Activated CD4-positive, alpha-beta T cell treated with anti-CD3 and anti-CD28 coated beads, Interleukin-2, amount 10 ng/mL, durations not matched to agents 7 days and 5 days (primary cell): ENCODE data around the gene ZFPM1. TPM values are rescaled to one million over a fixed set of nuclear protein-coding genes. Genes with fewer than 3 reads are reported as not detected.

Experiments
- CTCF ChIA-PET: fragments of 350-600 bp; sonication (Branson Sonifier 250); formaldehyde crosslinking; loops from one replicate; lab custom pipeline; 2021; ENCODE audit warnings: antibody characterized with exemption; lab: Charles Lee
- POLR2A ChIA-PET: fragments of 350-600 bp; sonication (Branson Sonifier 250); formaldehyde crosslinking; loops from one replicate; lab custom pipeline; 2021; ENCODE audit warnings: antibody characterized with exemption; lab: Charles Lee
- DNase-seq: peaks from one replicate; pipeline ENCODE4 v3.0.0-alpha.2; 2020
- H3K27ac Mint-ChIP-seq: one replicate; pipeline ENCODE4 v1.8.0; 2021; ENCODE audit warnings: mild to moderate bottlenecking, moderate library complexity, mixed read lengths
- H3K27me3 Mint-ChIP-seq: one replicate; pipeline ENCODE4 v1.8.0; 2021; ENCODE audit warnings: mixed read lengths
- H3K36me3 Mint-ChIP-seq: one replicate; pipeline ENCODE4 v1.8.0; 2021; ENCODE audit warnings: low read depth, mixed read lengths
- H3K4me1 Mint-ChIP-seq: one replicate; pipeline ENCODE4 v1.8.0; 2021; ENCODE audit warnings: mixed read lengths
- H3K4me3 Mint-ChIP-seq: one replicate; pipeline ENCODE4 v1.8.0; 2021; ENCODE audit warnings: mild to moderate bottlenecking, moderate library complexity, mixed read lengths
- H3K9me3 Mint-ChIP-seq: one replicate; pipeline ENCODE4 v1.8.0; 2021; ENCODE audit warnings: mixed read lengths
- total RNA-seq, 2 experiments: library from RNA; stranded (reverse); gene quantifications; one replicate each; pipeline ENCODE4 v1.2.3, GENCODE V29; 2021

The ZFPM1 gene
- total RNA-seq, 2 experiments from 2014 or later = 12.7 to 13.8 TPM

GRCh38 chr16:88412766-88413165, 40.3 kb upstream of the ZFPM1 start:
- POLR2A ChIA-PET = no interaction called here
- Mint-ChIP-seq H3K27ac (no peak overlapping the region), H3K36me3 (no peaks in the 10 kb centered on the region), H3K4me1 (peaks cover 3% of the 10 kb centered on the region), H3K4me3 (no peak overlapping the region), H3K27me3 (no peaks in the 10 kb centered on the region), H3K9me3 (no peaks in the 10 kb centered on the region)
- CTCF ChIA-PET = no interaction called here
- DNase-seq = no peak

GRCh38 chr16:88413231-88413630, 39.8 kb upstream of the ZFPM1 start:
- CTCF ChIA-PET = no interaction called here
- Mint-ChIP-seq H3K27ac (no peak overlapping the region), H3K36me3 (no peaks in the 10 kb centered on the region), H3K4me3 (no peak overlapping the region), H3K27me3 (no peaks in the 10 kb centered on the region), H3K9me3 (no peaks in the 10 kb centered on the region), H3K4me1 (no peaks in the 10 kb centered on the region)
- no peak for DNase-seq
- POLR2A ChIA-PET = no interaction called here

GRCh38 chr16:88413631-88414030, 39.4 kb upstream of the ZFPM1 start:
- Mint-ChIP-seq H3K9me3 (no peaks in the 10 kb centered on the region), H3K4me1 (no peaks in the 10 kb centered on the region), H3K27me3 (no peaks in the 10 kb centered on the region), H3K27ac (no peak overlapping the region), H3K36me3 (no peaks in the 10 kb centered on the region), H3K4me3 (no peak overlapping the region)
- POLR2A ChIA-PET = no interaction called here
- CTCF ChIA-PET = no interaction called here
- DNase-seq = no peak

GRCh38 chr16:88414521-88415380, 38.3 kb upstream of the ZFPM1 start:
- DNase-seq = no peak
- Mint-ChIP-seq H3K4me3 (no peak overlapping the region), H3K4me1 (no peaks in the 10 kb centered on the region), H3K9me3 (no peaks in the 10 kb centered on the region), H3K27me3 (no peaks in the 10 kb centered on the region), H3K36me3 (no peaks in the 10 kb centered on the region), H3K27ac (no peak overlapping the region)
- ChIA-PET CTCF (no interaction called here), POLR2A (no interaction called here)

GRCh38 chr16:88415381-88415705, 37.7 kb upstream of the ZFPM1 start:
- H3K27me3 Mint-ChIP-seq = no peaks in the 10 kb centered on the region
- POLR2A ChIA-PET = no interaction called here
- H3K9me3 Mint-ChIP-seq = no peaks in the 10 kb centered on the region
- no peaks in the 10 kb centered on the region for H3K36me3 Mint-ChIP-seq
- no peak overlapping the region for H3K27ac Mint-ChIP-seq
- DNase-seq = no peak
- H3K4me3 Mint-ChIP-seq = no peak overlapping the region
- CTCF ChIA-PET = no interaction called here
- H3K4me1 Mint-ChIP-seq = no peaks in the 10 kb centered on the region

GRCh38 chr16:88415713-88416323, 37.3 kb upstream of the ZFPM1 start:
- CTCF ChIA-PET = no interaction called here

GRCh38 chr16:88416686-88417085, 36.4 kb upstream of the ZFPM1 start:
- Mint-ChIP-seq H3K9me3 (no peaks in the 10 kb centered on the region), H3K4me3 (no peak overlapping the region), H3K4me1 (no peaks in the 10 kb centered on the region), H3K27me3 (no peaks in the 10 kb centered on the region), H3K27ac (no peak overlapping the region), H3K36me3 (no peaks in the 10 kb centered on the region)
- ChIA-PET CTCF (no interaction called here), POLR2A (no interaction called here)
- DNase-seq = no peak

More at GRCh38 chr16:88415713-88416323, 37.3 kb upstream of the ZFPM1 start:
- no peaks in the 10 kb centered on the region for H3K36me3 Mint-ChIP-seq
- no peaks in the 10 kb centered on the region for H3K27me3 Mint-ChIP-seq
- no peaks in the 10 kb centered on the region for H3K4me1 Mint-ChIP-seq
- no peak overlapping the region for H3K27ac Mint-ChIP-seq
- DNase-seq = no peak
- H3K4me3 Mint-ChIP-seq = no peak overlapping the region
- POLR2A ChIA-PET = no interaction called here
- H3K9me3 Mint-ChIP-seq = no peaks in the 10 kb centered on the region

- no peaks in the 10 kb centered on the region for H3K4me1 Mint-ChIP-seq
- H3K9me3 Mint-ChIP-seq = no peaks in the 10 kb centered on the region
- H3K27me3 Mint-ChIP-seq = no peaks in the 10 kb centered on the region
- H3K4me3 Mint-ChIP-seq = no peak overlapping the region
- no peak overlapping the region for H3K27ac Mint-ChIP-seq
- no peaks in the 10 kb centered on the region for H3K36me3 Mint-ChIP-seq
- no peak for DNase-seq
- POLR2A ChIA-PET = no interaction called here
- CTCF ChIA-PET = interaction anchor here (0.6 kb wide), 1 partner anchor 511 kb away, joined by 3 read pairs; no protein-coding TSS in a partner anchor
Measured at GRCh38 chr16:88417684-88418476, 35.2 kb upstream of the ZFPM1 start.

GRCh38 chr16:88418869-88419268, 34.2 kb upstream of the ZFPM1 start:
- ChIA-PET POLR2A (no interaction called here), CTCF (no interaction called here)
- Mint-ChIP-seq H3K27me3 (no peaks in the 10 kb centered on the region), H3K9me3 (no peaks in the 10 kb centered on the region), H3K4me3 (no peak overlapping the region), H3K27ac (no peak overlapping the region), H3K4me1 (no peaks in the 10 kb centered on the region), H3K36me3 (no peaks in the 10 kb centered on the region)
- DNase-seq = no peak

GRCh38 chr16:88419790-88420189, 33.3 kb upstream of the ZFPM1 start:
- H3K4me3 Mint-ChIP-seq = no peak overlapping the region
- POLR2A ChIA-PET = no interaction called here
- H3K27me3 Mint-ChIP-seq = peaks cover 2% of the 10 kb centered on the region
- H3K27ac Mint-ChIP-seq = no peak overlapping the region
- CTCF ChIA-PET = no interaction called here
- H3K4me1 Mint-ChIP-seq = no peaks in the 10 kb centered on the region
- H3K36me3 Mint-ChIP-seq = no peaks in the 10 kb centered on the region
- no peak for DNase-seq
- H3K9me3 Mint-ChIP-seq = no peaks in the 10 kb centered on the region

GRCh38 chr16:88420496-88420895, 32.6 kb upstream of the ZFPM1 start:
- Mint-ChIP-seq H3K27ac (no peak overlapping the region), H3K4me3 (no peak overlapping the region), H3K4me1 (no peaks in the 10 kb centered on the region), H3K9me3 (no peaks in the 10 kb centered on the region), H3K27me3 (peaks cover 6% of the 10 kb centered on the region), H3K36me3 (no peaks in the 10 kb centered on the region)
- ChIA-PET CTCF (no interaction called here), POLR2A (no interaction called here)
- no peak for DNase-seq

GRCh38 chr16:88421301-88421700, 31.8 kb upstream of the ZFPM1 start:
- Mint-ChIP-seq H3K4me3 (no peak overlapping the region), H3K27ac (no peak overlapping the region), H3K27me3 (peaks cover 6% of the 10 kb centered on the region), H3K9me3 (no peaks in the 10 kb centered on the region), H3K4me1 (no peaks in the 10 kb centered on the region), H3K36me3 (no peaks in the 10 kb centered on the region)
- POLR2A ChIA-PET = no interaction called here
- no peak for DNase-seq
- CTCF ChIA-PET = no interaction called here

GRCh38 chr16:88421871-88422433, 31.1 kb upstream of the ZFPM1 start:
- no peaks in the 10 kb centered on the region for H3K4me1 Mint-ChIP-seq
- H3K9me3 Mint-ChIP-seq = no peaks in the 10 kb centered on the region
- no peak overlapping the region for H3K4me3 Mint-ChIP-seq
- DNase-seq = no peak
- peaks cover 6% of the 10 kb centered on the region for H3K27me3 Mint-ChIP-seq
- H3K36me3 Mint-ChIP-seq = no peaks in the 10 kb centered on the region
- CTCF ChIA-PET = interaction anchor here (0.5 kb wide), 1 partner anchor 493 kb away, joined by 4 read pairs; no protein-coding TSS in a partner anchor
- POLR2A ChIA-PET = no interaction called here
- H3K27ac Mint-ChIP-seq = no peak overlapping the region
